CD4-positive, alpha-beta T cell (primary cell): ENCODE data around the gene SLC29A1. TPM values are rescaled to one million over a fixed set of nuclear protein-coding genes. Genes with fewer than 3 reads are reported as not detected.
"Not testable (repeated sequence)": the region's sequence is repeated elsewhere in the genome, so short reads cannot be mapped to it uniquely, and the experiment has no call there.

Source experiments
- ATAC-seq: fragments of 200-7000 bp; cut with Tn5 transposase; one replicate; pipeline ENCODE4 v1.10.0; 2022; ENCODE audit warnings: mild to moderate bottlenecking; ENCODE audit not compliant: poor library complexity
- CTCF ChIA-PET: fragments of 350-600 bp; sonication (Branson Sonifier 250); formaldehyde crosslinking; loops from one replicate; lab custom pipeline; 2021; ENCODE audit warnings: antibody characterized with exemption, inconsistent platforms; lab: Charles Lee
- POLR2A ChIA-PET: fragments of 350-600 bp; sonication (Branson Sonifier 250); formaldehyde crosslinking; loops from one replicate; lab custom pipeline; 2021; ENCODE audit warnings: antibody characterized with exemption, inconsistent platforms; lab: Charles Lee
- DNase-seq, 14 experiments: peaks; one replicate each; pipeline ENCODE4 v3.0.0-alpha.2; 2013 to 2020; ENCODE audit warnings: mixed read lengths in 2 of 14
- H3K27ac ChIP-seq, 2 donors: one replicate each; pipeline versions ENCODE4 v1.5.1 to v1.7.0; 2013; ENCODE audit warnings: low read length in 2 of 2, low read depth in 1 of 2, mild to moderate bottlenecking in 1 of 2
- H3K27me3 ChIP-seq, 2 experiments: 1 replicate in 1 of 2; 2 replicates in 1 of 2; pipeline versions ENCODE4 v1.6.1 to v1.7.0; 2013; ENCODE audit warnings: low read length in 2 of 2, control low read depth in 1 of 2, mild to moderate bottlenecking in 1 of 2, moderate library complexity in 1 of 2; ENCODE audit not compliant: insufficient read depth in 2 of 2, control insufficient read depth in 1 of 2
- H3K36me3 ChIP-seq: one replicate; pipeline ENCODE4 v1.6.1; 2013; ENCODE audit warnings: low read length, control low read depth; ENCODE audit not compliant: insufficient read depth
- H3K4me1 ChIP-seq: one replicate; pipeline ENCODE4 v1.6.1; 2013; ENCODE audit warnings: low read length, control low read depth; ENCODE audit not compliant: insufficient read depth
- H3K4me3 ChIP-seq: one replicate; pipeline ENCODE4 v1.5.1; 2013; ENCODE audit warnings: mild to moderate bottlenecking, low read length, moderate library complexity
- H3K9me3 ChIP-seq, 2 experiments: 1 replicate in 1 of 2; 2 replicates in 1 of 2; pipeline versions ENCODE4 v1.6.1 to v1.7.0; 2013; ENCODE audit warnings: low read length in 2 of 2, mild to moderate bottlenecking in 2 of 2, control low read depth in 1 of 2, moderate library complexity in 1 of 2; ENCODE audit not compliant: control insufficient read depth in 1 of 2, insufficient read depth in 1 of 2
- H3K27ac Mint-ChIP-seq: one replicate; pipeline ENCODE4 v1.8.0; 2020; ENCODE audit warnings: mixed read lengths
- H3K27me3 Mint-ChIP-seq: one replicate; pipeline ENCODE4 v1.8.0; 2021; ENCODE audit warnings: mixed read lengths
- H3K36me3 Mint-ChIP-seq: one replicate; pipeline ENCODE4 v1.8.0; 2021; ENCODE audit warnings: low read depth, mixed read lengths
- H3K4me1 Mint-ChIP-seq: one replicate; pipeline ENCODE4 v1.8.0; 2021; ENCODE audit warnings: low read depth, mixed read lengths
- H3K4me3 Mint-ChIP-seq: one replicate; pipeline ENCODE4 v1.8.0; 2020; ENCODE audit warnings: mild to moderate bottlenecking, mixed read lengths
- H3K9me3 Mint-ChIP-seq: one replicate; pipeline ENCODE4 v1.8.0; 2020; ENCODE audit warnings: mixed read lengths
- CTCF ChIP-seq: fragments of 200-600 bp; IDR thresholded peaks from one replicate; pipeline ENCODE4 v1.8.0; 2022; ENCODE audit warnings: antibody characterized with exemption, mild to moderate bottlenecking
- intact Hi-C, 2 experiments: fragments of 100-400 bp; cut with DNase I in 1 of 2; cut with micrococcal nuclease in 1 of 2; formaldehyde crosslinking; loops; one replicate each; pipeline versions ENCODE4 v1.15.1 to v1.9.0; 2023 to 2025; cut with DNase I, micrococcal nuclease
- total RNA-seq, 174 experiments: library from RNA in 2 of 174; stranded (reverse) in 2 of 174; gene quantifications; one replicate each; pipeline ENCODE4 v1.2.3 and lab custom pipeline; 2021 to 2026

The SLC29A1 gene
- total RNA-seq, 2 experiments from 2014 or later, result 0.67 to 1.3 TPM

GRCh38 chr6:44193307-44193910 lies 30.0 kb upstream of the SLC29A1 start:
- TF ChIP-seq CTCF, result no peak
- intact Hi-C loops, result no loop called here
- H3K4me1 Mint-ChIP-seq, result no peaks in the 10 kb centered on the region
- Histone ChIP-seq H3K9me3 (no peaks in the 10 kb centered on the region), H3K4me1 (no peaks in the 10 kb centered on the region), H3K36me3 (no peaks in the 10 kb centered on the region), H3K27me3 (no peaks in the 10 kb centered on the region), H3K4me3 (no peak overlapping the region), H3K27ac (no peak overlapping the region)
- CTCF ChIA-PET, result no interaction called here
- no peaks in the 10 kb centered on the region for H3K9me3 Mint-ChIP-seq
- H3K27ac Mint-ChIP-seq, result no peak overlapping the region
- H3K4me3 Mint-ChIP-seq, result no peak overlapping the region
- H3K36me3 Mint-ChIP-seq, result no peaks in the 10 kb centered on the region
- ATAC-seq (no peak), DNase-seq (no peak)
- H3K27me3 Mint-ChIP-seq, result no peaks in the 10 kb centered on the region
- POLR2A ChIA-PET, result no interaction called here

GRCh38 chr6:44194326-44194725 lies 29.1 kb upstream of the SLC29A1 start:
- no peak overlapping the region for H3K27ac ChIP-seq
- TF ChIP-seq CTCF, result no peak
- ChIA-PET CTCF (no interaction called here), POLR2A (no interaction called here)
- DNase-seq, result no peak
- H3K36me3 Mint-ChIP-seq, result no peaks in the 10 kb centered on the region
- intact Hi-C loops, result no loop called here
- H3K9me3 Mint-ChIP-seq, result no peaks in the 10 kb centered on the region
- H3K27me3 Mint-ChIP-seq, result no peaks in the 10 kb centered on the region
- no peak overlapping the region for H3K4me3 ChIP-seq
- no peaks in the 10 kb centered on the region for H3K4me1 ChIP-seq
- H3K27me3 ChIP-seq, result no peaks in the 10 kb centered on the region
- H3K36me3 ChIP-seq, result no peaks in the 10 kb centered on the region
- no peaks in the 10 kb centered on the region for H3K9me3 ChIP-seq
- H3K27ac Mint-ChIP-seq, result no peak overlapping the region
- no peak for ATAC-seq
- no peaks in the 10 kb centered on the region for H3K4me1 Mint-ChIP-seq
- no peak overlapping the region for H3K4me3 Mint-ChIP-seq

GRCh38 chr6:44196351-44196750 lies 27.0 kb upstream of the SLC29A1 start:
- H3K36me3 Mint-ChIP-seq, H3K9me3 ChIP-seq, H3K4me3 ChIP-seq, H3K4me1 Mint-ChIP-seq, intact Hi-C loops, DNase-seq, H3K4me3 Mint-ChIP-seq, H3K27ac Mint-ChIP-seq, H3K27ac ChIP-seq, H3K36me3 ChIP-seq, ATAC-seq, H3K27me3 Mint-ChIP-seq, H3K27me3 ChIP-seq, H3K4me1 ChIP-seq, CTCF ChIA-PET, H3K9me3 Mint-ChIP-seq: not testable (repeated sequence)
- POLR2A ChIA-PET, result interaction anchor here (1.5 kb wide), 1 partner anchor 10 kb away, joined by 4 read pairs; no protein-coding TSS in a partner anchor

- no peak for ATAC-seq
- no peaks in the 10 kb centered on the region for H3K36me3 Mint-ChIP-seq
- H3K4me3 Mint-ChIP-seq, result no peak overlapping the region
- ChIA-PET POLR2A (no interaction called here), CTCF (interaction anchor here (0.7 kb wide), 2 partner anchors 106 to 302 kb away, joined by 3 read pairs; no protein-coding TSS in a partner anchor)
- Histone ChIP-seq H3K4me1 (no peaks in the 10 kb centered on the region), H3K27me3 (no peaks in the 10 kb centered on the region), H3K36me3 (no peaks in the 10 kb centered on the region), H3K4me3 (no peak overlapping the region), H3K9me3 (no peaks in the 10 kb centered on the region), H3K27ac (no peak overlapping the region)
- H3K27me3 Mint-ChIP-seq, result no peaks in the 10 kb centered on the region
- DNase-seq, result no peak
- TF ChIP-seq CTCF, result no peak
- no peaks in the 10 kb centered on the region for H3K9me3 Mint-ChIP-seq
- intact Hi-C loops, result no loop called here
- no peaks in the 10 kb centered on the region for H3K4me1 Mint-ChIP-seq
- H3K27ac Mint-ChIP-seq, result no peak overlapping the region
Observed at GRCh38 chr6:44198684-44199083, 24.7 kb upstream of the SLC29A1 start.
